ENCODE measurements around the gene STYXL2.

- no peak for TF ChIP-seq CTCF (IDR thresholded peaks at IDR 0.05; ENCODE audit: low read depth, low read length)
- no peak for TF ChIP-seq POLR2A (IDR thresholded peaks at IDR 0.05; ENCODE audit: extremely low read depth, insufficient read length)
- no peak for TF ChIP-seq MAX (IDR thresholded peaks at IDR 0.05; ENCODE audit: low read depth, low read length)
- TF ChIP-seq MYC (IDR thresholded peaks at IDR 0.05; ENCODE audit: low read depth, low read length) = no peak
These were observed 9.1 kb upstream of the STYXL2 start for GRCh38 chr1:167084757-167085156.
